GM23338 (cell line): ENCODE measurements around the gene FLT1. TPM values are rescaled to one million over a fixed set of nuclear protein-coding genes. Genes with fewer than 3 reads are reported as not detected.

Experiments used
- ATAC-seq: fragments of 200-7000 bp; cut with Tn5 transposase; 3 replicates; pipeline ENCODE4 v1.9.1; 2020
- DNase-seq: peaks from one replicate; pipeline ENCODE4 v3.0.0-alpha.2; 2015; ENCODE audit warnings: low spot score
- H2AFZ ChIP-seq: fragments of 200-600 bp; sonication (generic); 2 replicates; pipeline ENCODE4 v1.8.0; 2016; ENCODE audit warnings: antibody characterized with exemption, mild to moderate bottlenecking, moderate library complexity
- H3F3A ChIP-seq: fragments of 200-600 bp; sonication (generic); replicated peaks from 2 replicates; pipeline ENCODE4 v1.8.0; 2017; ENCODE audit warnings: antibody characterized with exemption, mixed run types, low read depth
- H3K27ac ChIP-seq: fragments of 200-600 bp; sonication (generic); 2 replicates; pipeline ENCODE4 v1.6.1; 2016; ENCODE audit warnings: low read depth
- H3K27me3 ChIP-seq: fragments of 200-600 bp; sonication (generic); 2 replicates; pipeline ENCODE4 v1.8.0; 2016; ENCODE audit warnings: mild to moderate bottlenecking, mixed run types, moderate library complexity; ENCODE audit not compliant: insufficient read depth
- H3K36me3 ChIP-seq: fragments of 200-600 bp; sonication (generic); 2 replicates; pipeline ENCODE4 v1.8.0; 2016; ENCODE audit warnings: mild to moderate bottlenecking; ENCODE audit not compliant: insufficient read depth
- H3K4me1 ChIP-seq: fragments of 200-600 bp; sonication (generic); 2 replicates; pipeline ENCODE4 v1.8.0; 2016; ENCODE audit warnings: mild to moderate bottlenecking, moderate library complexity; ENCODE audit not compliant: insufficient read depth
- H3K4me2 ChIP-seq: fragments of 200-600 bp; sonication (generic); 2 replicates; pipeline ENCODE4 v1.7.1; 2017; ENCODE audit warnings: mixed run types
- H3K4me3 ChIP-seq: fragments of 200-600 bp; sonication (generic); 2 replicates; pipeline ENCODE4 v1.6.1; 2016; ENCODE audit warnings: mixed run types
- H3K79me2 ChIP-seq: fragments of 200-600 bp; sonication (generic); replicated peaks from 2 replicates; pipeline ENCODE4 v1.8.0; 2017; ENCODE audit warnings: mild to moderate bottlenecking; ENCODE audit not compliant: insufficient read depth
- H3K9me2 ChIP-seq: fragments of 200-600 bp; sonication (generic); 2 replicates; pipeline ENCODE4 v1.8.0; 2017; ENCODE audit not compliant: insufficient read depth
- H4K20me1 ChIP-seq: fragments of 200-600 bp; sonication (generic); replicated peaks from 2 replicates; pipeline ENCODE4 v1.8.0; 2017; ENCODE audit warnings: mild to moderate bottlenecking; ENCODE audit not compliant: insufficient read depth
- H3K27ac Mint-ChIP-seq: 2 replicates; pipeline ENCODE4 v1.8.0; 2020; ENCODE audit warnings: inconsistent platforms, mild to moderate bottlenecking, moderate library complexity, mixed read lengths
- H3K27me3 Mint-ChIP-seq: 3 replicates; pipeline ENCODE4 v1.8.0; 2022; ENCODE audit warnings: low read depth, mild to moderate bottlenecking, moderate library complexity, mixed read lengths, inconsistent platforms; ENCODE audit not compliant: insufficient read depth, poor library complexity
- H3K36me3 Mint-ChIP-seq: 3 replicates; pipeline ENCODE4 v1.8.0; 2021; ENCODE audit warnings: low read depth, mild to moderate bottlenecking, inconsistent platforms, moderate library complexity, mixed read lengths
- H3K4me1 Mint-ChIP-seq: 3 replicates; pipeline ENCODE4 v1.8.0; 2020; ENCODE audit warnings: mild to moderate bottlenecking, inconsistent platforms, mixed read lengths
- H3K4me3 Mint-ChIP-seq: 3 replicates; pipeline ENCODE4 v1.8.0; 2021; ENCODE audit warnings: moderate library complexity, mild to moderate bottlenecking, inconsistent platforms, mixed read lengths
- H3K9me3 Mint-ChIP-seq: 3 replicates; pipeline ENCODE4 v1.8.0; 2020; ENCODE audit warnings: moderate library complexity, mild to moderate bottlenecking, inconsistent platforms, mixed read lengths
- CREB1 ChIP-seq: fragments of 250-450 bp; sonication (Bioruptor Pico); IDR thresholded peaks from 2 replicates; pipeline ENCODE4 v1.5.0; 2020; ENCODE audit warnings: low read depth, mild to moderate bottlenecking, moderate library complexity
- CTCF ChIP-seq, 2 experiments: fragments of 200-600 bp in 1 of 2; sonication (generic) in 1 of 2; conservative IDR thresholded peaks; 2 replicates each; pipeline versions ENCODE4 v1.5.1 to v1.6.1; 2016 to 2017; ENCODE audit warnings: antibody characterized with exemption in 2 of 2, low read depth in 2 of 2, mild to moderate bottlenecking in 2 of 2, moderate library complexity in 1 of 2
- EZH2 ChIP-seq: fragments of 200-600 bp; sonication (generic); IDR thresholded peaks from one replicate; pipeline ENCODE4 v1.8.0; 2017; ENCODE audit warnings: antibody characterized with exemption, mild to moderate bottlenecking, low read depth; ENCODE audit not compliant: unreplicated experiment
- EZH2phosphoT487 ChIP-seq: fragments of 200-600 bp; sonication (generic); IDR thresholded peaks from one replicate; pipeline ENCODE4 v1.8.1; 2018; ENCODE audit warnings: antibody characterized with exemption; ENCODE audit not compliant: unreplicated experiment
- NANOG ChIP-seq: IDR thresholded peaks from 2 replicates; pipeline ENCODE4 v1.6.1; 2016; ENCODE audit warnings: antibody characterized with exemption, borderline replicate concordance
- POLR2AphosphoS5 ChIP-seq: IDR thresholded peaks from 2 replicates; pipeline ENCODE4 v1.6.1; 2016; ENCODE audit warnings: antibody characterized with exemption, low read depth
- REST ChIP-seq: IDR thresholded peaks from one replicate; pipeline ENCODE4 v1.6.1; 2018; ENCODE audit warnings: antibody characterized with exemption; ENCODE audit not compliant: unreplicated experiment
- STAT1 ChIP-seq: IDR thresholded peaks from one replicate; pipeline ENCODE4 v1.6.1; 2016; ENCODE audit warnings: antibody characterized with exemption; ENCODE audit not compliant: unreplicated experiment
- ZNF114 ChIP-seq: fragments of 250-450 bp; sonication (Bioruptor Pico); IDR thresholded peaks from 2 replicates; pipeline ENCODE4 v1.5.0; 2020; ENCODE audit warnings: mild to moderate bottlenecking, moderate library complexity
- ZNF331 ChIP-seq: fragments of 250-450 bp; sonication (Bioruptor Pico); IDR thresholded peaks from 2 replicates; pipeline ENCODE4 v1.5.0; 2020; ENCODE audit warnings: low read depth, mild to moderate bottlenecking, moderate library complexity
- polyA plus RNA-seq: library from polyadenylated mRNA; unstranded; fragments of >200 nt; fragmentation: Nextera tagmentation; extraction: Ambion mirVana; gene quantifications from 2 replicates; pipeline ENCODE4 v1.2.1, GENCODE V29; 2016
- total RNA-seq: library from RNA; depleted of rRNA; stranded (reverse); fragments of >200 nt; shearing (Covaris generic); gene quantifications from 2 replicates; pipeline ENCODE4 v1.2.3, GENCODE V29; 2014
- TF ChIP-seq, protein P1 (sequence below): IDR thresholded peaks from 2 replicates; pipeline ENCODE4 v1.6.1; 2016; ENCODE audit warnings: antibody characterized with exemption

FLT1 gene
- total and polyA plus RNA-seq, 2 experiments from 2014 or later, result 26.8 to 116 TPM

DNA sequence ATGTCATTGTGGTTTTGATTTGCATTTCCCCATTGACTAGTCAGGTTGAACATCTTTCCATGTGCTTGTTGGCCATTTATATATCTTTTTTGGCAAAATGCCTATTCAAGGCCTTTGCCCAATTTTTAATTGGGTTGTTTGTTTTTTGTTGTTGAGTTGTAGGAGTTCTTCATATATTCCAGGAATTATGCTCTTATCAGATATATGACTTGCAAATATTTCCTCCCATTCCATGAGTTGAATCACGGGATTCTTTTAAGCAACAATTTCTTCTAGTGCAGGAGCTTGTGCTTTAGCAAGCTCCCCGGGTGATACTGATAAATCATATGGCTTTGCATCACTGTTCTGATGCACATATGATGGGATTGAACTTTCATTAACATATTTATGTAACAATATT, 47.0 kb upstream of the FLT1 start:
- H3F3A ChIP-seq, result no peaks in the 10 kb centered on the region
- Mint-ChIP-seq H3K27ac (no peak overlapping the region), H3K9me3 (no peaks in the 10 kb centered on the region; the same call in none of the 3 replicates), H3K4me3 (no peak overlapping the region), H3K27me3 (peaks cover 6% of the 10 kb centered on the region), H3K36me3 (0 out of 3 replicates have a peak, but pooled peaks cover 8% of the 10 kb centered on the region), H3K4me1 (peaks cover 10% of the 10 kb centered on the region; the same call in 2 of the 3 replicates)
- H3K4me3 ChIP-seq, result no peak overlapping the region
- H4K20me1 ChIP-seq, result no peaks in the 10 kb centered on the region
- H3K9me2 ChIP-seq, result peaks cover 3% of the 10 kb centered on the region; the same call in 1 of the 2 replicates
- H3K4me1 ChIP-seq, result no peaks in the 10 kb centered on the region
- H3K27me3 ChIP-seq, result no peaks in the 10 kb centered on the region
- no peak overlapping the region for H3K27ac ChIP-seq
- H3K36me3 ChIP-seq, result no peaks in the 10 kb centered on the region; the same call in 1 of the 2 replicates
- H2AFZ ChIP-seq, result no peak overlapping the region
- no peak overlapping the region for H3K4me2 ChIP-seq
- no peak for ATAC-seq
- DNase-seq, result no peak
- no peak for TF ChIP-seq EZH2
- TF ChIP-seq CTCF (conservative IDR thresholded peaks at IDR 0.05; ENCODE audit: low read depth in 2 of 2), result no peak
- no peak for TF ChIP-seq STAT1
- no peak for TF ChIP-seq ZNF114
- no peaks in the 10 kb centered on the region for H3K79me2 ChIP-seq

GRCh38 chr13:28540612-28541011, 45.7 kb upstream of the FLT1 start:
- H3K4me3 ChIP-seq, result no peak overlapping the region
- H3K9me2 ChIP-seq, result peaks cover 3% of the 10 kb centered on the region; the same call in 1 of the 2 replicates
- Mint-ChIP-seq H3K27ac (no peak overlapping the region), H3K36me3 (0 out of 3 replicates have a peak, but pooled peaks cover 8% of the 10 kb centered on the region), H3K9me3 (peaks cover 9% of the 10 kb centered on the region), H3K4me1 (peaks cover 10% of the 10 kb centered on the region; the same call in 2 of the 3 replicates), H3K4me3 (no peak overlapping the region), H3K27me3 (peaks cover 6% of the 10 kb centered on the region)
- no peak overlapping the region for H3K4me2 ChIP-seq
- H3K4me1 ChIP-seq, result no peaks in the 10 kb centered on the region
- ATAC-seq (peak; percentile 57; the same call in 2 of the 3 replicates), DNase-seq (no peak)
- peak overlapping the region; percentile 64; the same call in 1 of the 2 replicates for H2AFZ ChIP-seq
- H3F3A ChIP-seq, result no peaks in the 10 kb centered on the region
- no peaks in the 10 kb centered on the region; the same call in 1 of the 2 replicates for H3K36me3 ChIP-seq
- H3K27ac ChIP-seq, result no peak overlapping the region
- no peaks in the 10 kb centered on the region for H3K79me2 ChIP-seq
- H3K27me3 ChIP-seq, result no peaks in the 10 kb centered on the region
- H4K20me1 ChIP-seq, result no peaks in the 10 kb centered on the region
- TF ChIP-seq POLR2AphosphoS5 (no peak), STAT1 (no peak), ZNF331 (CRISPR knock-in tag) (no peak), EZH2 (no peak), CREB1 (CRISPR knock-in tag) (no peak), CTCF (conservative IDR thresholded peaks at IDR 0.05; ENCODE audit: low read depth in 2 of 2) (no peak), NANOG (no peak), REST (no peak), EZH2phosphoT487 (no peak), ZNF114 (no peak)
- TF ChIP-seq, protein P1, sequence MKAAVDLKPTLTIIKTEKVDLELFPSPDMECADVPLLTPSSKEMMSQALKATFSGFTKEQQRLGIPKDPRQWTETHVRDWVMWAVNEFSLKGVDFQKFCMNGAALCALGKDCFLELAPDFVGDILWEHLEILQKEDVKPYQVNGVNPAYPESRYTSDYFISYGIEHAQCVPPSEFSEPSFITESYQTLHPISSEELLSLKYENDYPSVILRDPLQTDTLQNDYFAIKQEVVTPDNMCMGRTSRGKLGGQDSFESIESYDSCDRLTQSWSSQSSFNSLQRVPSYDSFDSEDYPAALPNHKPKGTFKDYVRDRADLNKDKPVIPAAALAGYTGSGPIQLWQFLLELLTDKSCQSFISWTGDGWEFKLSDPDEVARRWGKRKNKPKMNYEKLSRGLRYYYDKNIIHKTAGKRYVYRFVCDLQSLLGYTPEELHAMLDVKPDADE, result no peak
